ENCODE measurements around the gene KCNJ11. TPM values are rescaled to one million over a fixed set of nuclear protein-coding genes. Genes with fewer than 3 reads are reported as not detected.

KCNJ11 gene
- total and polyA plus RNA-seq, 2 of the 13 experiments (the other 11 are each of a cell fraction or from before 2014, with no cell fraction given): 0.38 to 1.6 TPM

DNA sequence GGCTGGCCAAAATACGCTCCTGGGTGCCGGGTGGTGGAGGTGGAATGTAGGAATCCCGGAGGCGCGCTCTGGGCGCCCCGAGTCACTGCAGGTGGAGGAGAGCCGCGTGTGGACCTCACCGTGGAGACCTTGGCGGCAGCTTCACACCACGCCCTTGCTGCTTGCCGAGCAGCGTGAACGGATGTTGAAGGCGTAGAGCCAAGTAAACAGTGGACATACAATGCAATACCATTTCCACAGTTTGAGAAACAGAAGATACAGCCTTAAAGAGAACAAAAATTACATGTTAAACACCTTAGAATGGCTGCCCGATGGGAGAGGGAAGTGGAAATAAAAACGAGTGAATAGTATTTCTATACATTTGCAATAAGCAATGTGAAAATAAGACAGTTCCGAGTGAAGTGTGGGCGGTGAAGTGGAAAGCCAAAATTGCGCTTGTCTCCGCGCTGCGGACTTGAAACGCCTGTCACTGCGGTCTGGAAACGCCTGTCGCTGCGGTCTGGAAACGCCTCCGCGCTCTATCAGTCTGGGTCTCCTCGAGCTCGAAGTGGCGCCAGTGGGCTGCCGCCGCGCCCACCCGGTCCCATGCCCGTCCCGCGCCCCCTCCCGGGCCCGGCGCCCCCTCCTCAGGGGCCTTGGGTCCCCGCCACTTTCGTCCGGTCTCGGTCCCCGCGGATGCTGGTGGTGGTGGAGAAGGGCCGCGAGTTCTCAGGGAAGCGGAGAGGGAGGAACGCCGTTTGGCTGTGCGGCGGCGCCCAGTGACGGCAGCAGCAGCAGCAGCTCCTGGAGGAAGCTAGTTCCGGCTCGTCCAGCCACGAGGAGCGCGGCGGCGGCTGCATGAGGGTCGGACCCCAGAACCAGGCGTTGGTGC is 35.3 kb downstream of the KCNJ11 start (continued):
- TF ChIP-seq HNRNPH1 (optimal IDR thresholded peaks at IDR 0.05; ENCODE audit: low read depth, low read length): no peak
- peak; percentile 65; the same call in 1 of the 2 replicates for TF ChIP-seq ZNF331 (CRISPR knock-in tag; IDR thresholded peaks at IDR 0.05)
- TF ChIP-seq ZNF589 (CRISPR knock-in tag; conservative IDR thresholded peaks at IDR 0.05): peak; percentile 79
- TF ChIP-seq HNF4G (IDR thresholded peaks at IDR 0.05; ENCODE audit: borderline replicate concordance, low read depth, low read length): peak; percentile 91
- TF ChIP-seq HNF4G (CRISPR knock-in tag; IDR thresholded peaks at IDR 0.05; ENCODE audit: borderline replicate concordance, low read depth): peak; percentile 93
- no peak for TF ChIP-seq NONO (IDR thresholded peaks at IDR 0.05)
- TF ChIP-seq NONO (CRISPR knock-in tag; conservative IDR thresholded peaks at IDR 0.05): peak; percentile 53; the same call in 1 of the 2 replicates
- TF ChIP-seq JUNB (CRISPR knock-in tag; IDR thresholded peaks at IDR 0.05; ENCODE audit: borderline replicate concordance): peak; percentile 29; the same call in 1 of the 2 replicates
- no peak; the same call in 1 of the 2 replicates for TF ChIP-seq ARHGAP35 (CRISPR knock-in tag; IDR thresholded peaks at IDR 0.05; ENCODE audit: borderline replicate concordance)
- TF ChIP-seq, protein P1, sequence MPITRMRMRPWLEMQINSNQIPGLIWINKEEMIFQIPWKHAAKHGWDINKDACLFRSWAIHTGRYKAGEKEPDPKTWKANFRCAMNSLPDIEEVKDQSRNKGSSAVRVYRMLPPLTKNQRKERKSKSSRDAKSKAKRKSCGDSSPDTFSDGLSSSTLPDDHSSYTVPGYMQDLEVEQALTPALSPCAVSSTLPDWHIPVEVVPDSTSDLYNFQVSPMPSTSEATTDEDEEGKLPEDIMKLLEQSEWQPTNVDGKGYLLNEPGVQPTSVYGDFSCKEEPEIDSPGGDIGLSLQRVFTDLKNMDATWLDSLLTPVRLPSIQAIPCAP (CRISPR knock-in tag; IDR thresholded peaks at IDR 0.05; ENCODE audit: low read depth): no peak; the same call in 1 of the 2 replicates
- TF ChIP-seq, protein P2, sequence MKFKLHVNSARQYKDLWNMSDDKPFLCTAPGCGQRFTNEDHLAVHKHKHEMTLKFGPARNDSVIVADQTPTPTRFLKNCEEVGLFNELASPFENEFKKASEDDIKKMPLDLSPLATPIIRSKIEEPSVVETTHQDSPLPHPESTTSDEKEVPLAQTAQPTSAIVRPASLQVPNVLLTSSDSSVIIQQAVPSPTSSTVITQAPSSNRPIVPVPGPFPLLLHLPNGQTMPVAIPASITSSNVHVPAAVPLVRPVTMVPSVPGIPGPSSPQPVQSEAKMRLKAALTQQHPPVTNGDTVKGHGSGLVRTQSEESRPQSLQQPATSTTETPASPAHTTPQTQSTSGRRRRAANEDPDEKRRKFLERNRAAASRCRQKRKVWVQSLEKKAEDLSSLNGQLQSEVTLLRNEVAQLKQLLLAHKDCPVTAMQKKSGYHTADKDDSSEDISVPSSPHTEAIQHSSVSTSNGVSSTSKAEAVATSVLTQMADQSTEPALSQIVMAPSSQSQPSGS (CRISPR knock-in tag; IDR thresholded peaks at IDR 0.05): 0 out of 2 replicates have a peak, but pooled peaks have one; percentile 47
- peak; percentile 59; the same call in 1 of the 2 replicates for TF ChIP-seq ZNF605 (CRISPR knock-in tag; IDR thresholded peaks at IDR 0.05)
- TF ChIP-seq KLF12 (CRISPR knock-in tag; IDR thresholded peaks at IDR 0.05; ENCODE audit: borderline replicate concordance): no peak
- TF ChIP-seq, protein P3, sequence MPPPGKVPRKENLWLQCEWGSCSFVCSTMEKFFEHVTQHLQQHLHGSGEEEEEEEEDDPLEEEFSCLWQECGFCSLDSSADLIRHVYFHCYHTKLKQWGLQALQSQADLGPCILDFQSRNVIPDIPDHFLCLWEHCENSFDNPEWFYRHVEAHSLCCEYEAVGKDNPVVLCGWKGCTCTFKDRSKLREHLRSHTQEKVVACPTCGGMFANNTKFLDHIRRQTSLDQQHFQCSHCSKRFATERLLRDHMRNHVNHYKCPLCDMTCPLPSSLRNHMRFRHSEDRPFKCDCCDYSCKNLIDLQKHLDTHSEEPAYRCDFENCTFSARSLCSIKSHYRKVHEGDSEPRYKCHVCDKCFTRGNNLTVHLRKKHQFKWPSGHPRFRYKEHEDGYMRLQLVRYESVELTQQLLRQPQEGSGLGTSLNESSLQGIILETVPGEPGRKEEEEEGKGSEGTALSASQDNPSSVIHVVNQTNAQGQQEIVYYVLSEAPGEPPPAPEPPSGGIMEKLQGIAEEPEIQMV (CRISPR knock-in tag; IDR thresholded peaks at IDR 0.05; ENCODE audit: low read depth): peak; percentile 86; the same call in 1 of the 2 replicates
- peak; percentile 75; the same call in 1 of the 2 replicates for TF ChIP-seq MTA1 (CRISPR knock-in tag; IDR thresholded peaks at IDR 0.05; ENCODE audit: borderline replicate concordance)
- peak; percentile 45 for TF ChIP-seq FOXA3 (CRISPR knock-in tag; IDR thresholded peaks at IDR 0.05)
- TF ChIP-seq, protein P4, sequence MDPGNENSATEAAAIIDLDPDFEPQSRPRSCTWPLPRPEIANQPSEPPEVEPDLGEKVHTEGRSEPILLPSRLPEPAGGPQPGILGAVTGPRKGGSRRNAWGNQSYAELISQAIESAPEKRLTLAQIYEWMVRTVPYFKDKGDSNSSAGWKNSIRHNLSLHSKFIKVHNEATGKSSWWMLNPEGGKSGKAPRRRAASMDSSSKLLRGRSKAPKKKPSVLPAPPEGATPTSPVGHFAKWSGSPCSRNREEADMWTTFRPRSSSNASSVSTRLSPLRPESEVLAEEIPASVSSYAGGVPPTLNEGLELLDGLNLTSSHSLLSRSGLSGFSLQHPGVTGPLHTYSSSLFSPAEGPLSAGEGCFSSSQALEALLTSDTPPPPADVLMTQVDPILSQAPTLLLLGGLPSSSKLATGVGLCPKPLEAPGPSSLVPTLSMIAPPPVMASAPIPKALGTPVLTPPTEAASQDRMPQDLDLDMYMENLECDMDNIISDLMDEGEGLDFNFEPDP (CRISPR knock-in tag; conservative IDR thresholded peaks at IDR 0.05): no peak
- TF ChIP-seq, protein P5, sequence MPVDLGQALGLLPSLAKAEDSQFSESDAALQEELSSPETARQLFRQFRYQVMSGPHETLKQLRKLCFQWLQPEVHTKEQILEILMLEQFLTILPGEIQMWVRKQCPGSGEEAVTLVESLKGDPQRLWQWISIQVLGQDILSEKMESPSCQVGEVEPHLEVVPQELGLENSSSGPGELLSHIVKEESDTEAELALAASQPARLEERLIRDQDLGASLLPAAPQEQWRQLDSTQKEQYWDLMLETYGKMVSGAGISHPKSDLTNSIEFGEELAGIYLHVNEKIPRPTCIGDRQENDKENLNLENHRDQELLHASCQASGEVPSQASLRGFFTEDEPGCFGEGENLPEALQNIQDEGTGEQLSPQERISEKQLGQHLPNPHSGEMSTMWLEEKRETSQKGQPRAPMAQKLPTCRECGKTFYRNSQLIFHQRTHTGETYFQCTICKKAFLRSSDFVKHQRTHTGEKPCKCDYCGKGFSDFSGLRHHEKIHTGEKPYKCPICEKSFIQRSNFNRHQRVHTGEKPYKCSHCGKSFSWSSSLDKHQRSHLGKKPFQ (CRISPR knock-in tag; IDR thresholded peaks at IDR 0.05; ENCODE audit: insufficient replicate concordance): no peak
- TF ChIP-seq ZNF335 (CRISPR knock-in tag; IDR thresholded peaks at IDR 0.05): peak; percentile 22; the same call in 1 of the 2 replicates
- 0 out of 2 replicates have a peak, but pooled peaks have one; percentile 4 for TF ChIP-seq ZNF7 (CRISPR knock-in tag; IDR thresholded peaks at IDR 0.05)
